ENCODE measurements around the gene NCOA5. TPM values are rescaled to one million over a fixed set of nuclear protein-coding genes. Genes with fewer than 3 reads are reported as not detected.

Gene NCOA5
- total and polyA plus RNA-seq, 8 donors, result 20.6 to 55.0 (median 49.3) TPM

DNA sequence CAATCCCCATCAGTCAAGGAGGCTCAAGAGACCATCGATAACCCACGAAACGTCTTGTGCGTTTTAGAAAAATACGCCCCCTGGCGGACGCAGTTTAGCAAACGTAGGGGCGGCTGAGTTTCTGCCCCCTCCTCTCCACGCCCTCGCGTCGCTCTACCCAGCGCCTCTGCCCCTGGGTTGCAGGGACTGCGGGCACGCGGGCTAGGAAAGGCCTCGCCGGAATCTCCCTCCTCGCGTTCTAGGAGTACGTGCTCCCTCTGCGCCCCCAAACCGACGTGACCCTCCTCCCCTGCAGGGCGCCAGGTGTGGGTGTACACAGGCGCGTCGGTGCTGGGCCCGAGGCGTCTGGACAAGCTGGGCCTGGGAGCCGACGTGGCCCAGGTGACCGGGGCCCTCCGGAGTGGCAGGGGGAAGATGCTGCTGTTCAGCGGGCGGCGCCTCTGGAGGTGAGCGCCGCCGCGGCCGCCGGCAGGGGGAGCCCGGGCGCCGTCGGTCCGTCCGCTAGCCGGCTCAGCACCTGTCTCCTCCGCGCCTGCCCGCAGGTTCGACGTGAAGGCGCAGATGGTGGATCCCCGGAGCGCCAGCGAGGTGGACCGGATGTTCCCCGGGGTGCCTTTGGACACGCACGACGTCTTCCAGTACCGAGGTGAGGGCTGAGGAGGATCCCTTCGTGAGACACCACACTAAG, 75.8 kb downstream of the NCOA5 start:
- intact Hi-C loops (cut with DNase I), result loop anchor here in 1 of 2 donors (5.0 kb wide), 1 partner anchor 73 kb away; the partner anchor contains the start of gene NCOA5
- H3K27ac ChIP-seq, result peak overlapping the region in 1 of 2 donors; percentile 46
- ATAC-seq (peak; percentile 89), DNase-seq (peak in 3 of 4 donors; percentile 22 to 93 (median 32))
- peaks cover 4 to 54% of the 10 kb centered on the region in 2 donors for H3K4me1 ChIP-seq
- H3K9me3 ChIP-seq, result no peaks in the 10 kb centered on the region
- peak overlapping the region in 1 of 2 donors; percentile 21 for H3K4me3 ChIP-seq
- H3K27me3 ChIP-seq, result peaks cover 46 to 94% of the 10 kb centered on the region in 2 donors
- H3K36me3 ChIP-seq, result peaks cover 0 to 9% of the 10 kb centered on the region in 2 donors
- TF ChIP-seq CTCF (IDR thresholded peaks at IDR 0.05), result peak; percentile 70 to 91

DNA sequence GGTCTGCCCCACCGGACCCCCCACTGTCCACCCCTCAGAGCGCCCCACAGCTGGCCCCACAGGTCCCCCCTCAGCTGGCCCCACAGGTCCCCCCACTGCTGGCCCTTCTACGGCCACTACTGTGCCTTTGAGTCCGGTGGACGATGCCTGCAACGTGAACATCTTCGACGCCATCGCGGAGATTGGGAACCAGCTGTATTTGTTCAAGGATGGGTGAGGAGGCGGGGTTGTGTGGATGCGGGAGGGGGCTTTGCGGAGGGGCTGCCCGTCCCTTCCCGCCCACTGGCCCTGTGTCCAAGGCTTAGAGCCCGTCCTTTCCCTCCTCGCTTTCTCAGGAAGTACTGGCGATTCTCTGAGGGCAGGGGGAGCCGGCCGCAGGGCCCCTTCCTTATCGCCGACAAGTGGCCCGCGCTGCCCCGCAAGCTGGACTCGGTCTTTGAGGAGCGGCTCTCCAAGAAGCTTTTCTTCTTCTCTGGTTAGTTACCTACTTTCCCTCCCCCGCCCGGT, 76.4 kb downstream of the NCOA5 start:
- Histone ChIP-seq H3K4me1 (peaks cover 4 to 59% of the 10 kb centered on the region in 2 donors), H3K27ac (peak overlapping the region in 1 of 2 donors; percentile 46), H3K36me3 (peaks cover 0 to 9% of the 10 kb centered on the region in 2 donors), H3K9me3 (no peaks in the 10 kb centered on the region), H3K4me3 (peak overlapping the region in 1 of 2 donors; percentile 21), H3K27me3 (peaks cover 46 to 94% of the 10 kb centered on the region in 2 donors)
- intact Hi-C loops (cut with DNase I), result loop anchor here in 1 of 2 donors (5.0 kb wide), 1 partner anchor 74 kb away; the partner anchor contains the start of gene NCOA5
- no peak for ATAC-seq
- DNase-seq, result peak in 1 of 4 donors; percentile 77
- no peak for TF ChIP-seq CTCF (IDR thresholded peaks at IDR 0.05)

DNA sequence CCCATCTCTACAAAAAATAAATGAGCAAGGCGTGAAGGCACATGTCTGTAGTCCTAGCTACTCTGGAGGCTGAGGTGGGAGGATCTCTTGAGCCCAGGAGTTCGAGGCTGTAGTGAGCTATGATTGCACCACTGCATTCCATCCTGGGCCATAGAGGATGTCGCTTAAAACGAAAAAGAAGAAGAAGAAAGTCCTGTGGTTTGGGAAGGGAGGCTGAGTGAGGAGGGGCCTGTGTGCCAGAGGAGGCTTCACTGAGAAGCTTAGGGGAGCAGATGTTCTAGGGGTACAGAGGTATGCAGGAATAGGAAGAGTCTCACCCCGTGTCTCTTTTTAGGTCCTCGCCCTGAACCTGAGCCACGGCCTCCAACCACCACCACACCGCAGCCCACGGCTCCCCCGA, 76.8 kb downstream of the NCOA5 start:
- H3K36me3 ChIP-seq, result peaks cover 0 to 9% of the 10 kb centered on the region in 2 donors
- H3K27ac ChIP-seq, result peak overlapping the region in 1 of 2 donors; percentile 46
- H3K27me3 ChIP-seq, result peaks cover 46 to 94% of the 10 kb centered on the region in 2 donors
- TF ChIP-seq CTCF (IDR thresholded peaks at IDR 0.05), result no peak
- ATAC-seq (no peak), DNase-seq (no peak)
- intact Hi-C loops (cut with DNase I), result loop anchor here in 1 of 2 donors (5.0 kb wide), 1 partner anchor 74 kb away; the partner anchor contains the start of gene NCOA5
- H3K4me1 ChIP-seq, result peaks cover 4 to 63% of the 10 kb centered on the region in 2 donors
- no peak overlapping the region for H3K4me3 ChIP-seq
- H3K9me3 ChIP-seq, result no peaks in the 10 kb centered on the region

- intact Hi-C loops (cut with DNase I), result loop anchor here in 1 of 2 donors (5.0 kb wide), 1 partner anchor 75 kb away; the partner anchor contains the start of gene NCOA5
- peaks cover 4 to 74% of the 10 kb centered on the region in 2 donors for H3K4me1 ChIP-seq
- DNase-seq, result peak in 2 of 4 donors; percentile 77 to 93
- H3K27ac ChIP-seq, result peak overlapping the region in 1 of 2 donors; percentile 86
- ATAC-seq, result no peak
- H3K9me3 ChIP-seq, result no peaks in the 10 kb centered on the region
- peaks cover 46 to 100% of the 10 kb centered on the region in 2 donors for H3K27me3 ChIP-seq
- peak in 1 of 2 donors; percentile 52 for TF ChIP-seq CTCF (IDR thresholded peaks at IDR 0.05)
- peak overlapping the region in 1 of 2 donors; percentile 37 for H3K4me3 ChIP-seq
- H3K36me3 ChIP-seq, result peaks cover 0 to 9% of the 10 kb centered on the region in 2 donors
These were observed 77.9 kb downstream of the NCOA5 start for GRCh38 chr20:46011631-46012482.

Other genes with a start within 250 kb of the NCOA5 start
- gene ACOT8, start 232.6 kb downstream of the NCOA5 start, total RNA-seq, result 10 to 100 TPM; 23.8 to 28.7 TPM
- gene ACOT8, start 232.6 kb downstream of the NCOA5 start, polyA plus RNA-seq (ENCODE audit: insufficient read length in 6 of 6), result 10 to 100 TPM; 19.3 to 25.1 (median 21.4) TPM
- 1 to 10 TPM; 3.5 to 4.5 TPM for gene ZSWIM3, start 232.3 kb downstream of the NCOA5 start, total RNA-seq
- gene ZSWIM3, start 232.3 kb downstream of the NCOA5 start, polyA plus RNA-seq (ENCODE audit: insufficient read length in 6 of 6), result 1 to 10 TPM; 4.9 to 6.7 (median 5.8) TPM
- 10 to 100 TPM in 1 of 2 donors, 1 to 10 TPM in 1; 9.9 to 10.2 TPM for gene ZSWIM1, start 208.7 kb downstream of the NCOA5 start, total RNA-seq
- gene ZSWIM1, start 208.7 kb downstream of the NCOA5 start, polyA plus RNA-seq (ENCODE audit: insufficient read length in 6 of 6), result 10 to 100 TPM; 13.5 to 14.8 (median 14.0) TPM
- under 1 TPM; 0.70 to 0.89 TPM for gene SPATA25, start 202.3 kb downstream of the NCOA5 start, total RNA-seq
- 1 to 10 TPM; 2.3 to 3.5 (median 3.2) TPM for gene SPATA25, start 202.3 kb downstream of the NCOA5 start, polyA plus RNA-seq (ENCODE audit: insufficient read length in 6 of 6)
- gene NEURL2, start 198.8 kb downstream of the NCOA5 start, total RNA-seq, result 1 to 10 TPM; 4.0 to 4.3 TPM
- 1 to 10 TPM; 3.4 to 5.6 (median 4.6) TPM for gene NEURL2, start 198.8 kb downstream of the NCOA5 start, polyA plus RNA-seq (ENCODE audit: insufficient read length in 6 of 6)
- 100 to 1,000 TPM; 234 to 268 TPM for gene CTSA, start 198.6 kb downstream of the NCOA5 start, total RNA-seq
- gene CTSA, start 198.6 kb downstream of the NCOA5 start, polyA plus RNA-seq (ENCODE audit: insufficient read length in 6 of 6), result 10 to 100 TPM; 68.7 to 78.1 (median 71.0) TPM
- 100 to 1,000 TPM; 162 to 172 TPM for gene PLTP, start 177.8 kb downstream of the NCOA5 start, total RNA-seq
- gene PLTP, start 177.8 kb downstream of the NCOA5 start, polyA plus RNA-seq (ENCODE audit: insufficient read length in 6 of 6), result 10 to 100 TPM; 42.6 to 68.6 (median 54.3) TPM
- 10 to 100 TPM; 26.1 to 33.0 TPM for gene PCIF1, start 155.3 kb downstream of the NCOA5 start, total RNA-seq
- gene PCIF1, start 155.3 kb downstream of the NCOA5 start, polyA plus RNA-seq (ENCODE audit: insufficient read length in 6 of 6), result 10 to 100 TPM; 43.1 to 50.8 (median 45.4) TPM
- 10 to 100 TPM; 15.3 to 23.3 TPM for gene ZNF335, start 117.8 kb downstream of the NCOA5 start, total RNA-seq
- 10 to 100 TPM; 15.3 to 22.7 (median 16.7) TPM for gene ZNF335, start 117.8 kb downstream of the NCOA5 start, polyA plus RNA-seq (ENCODE audit: insufficient read length in 6 of 6)
- 10 to 100 TPM in 1 of 2 donors, 1 to 10 TPM in 1; 2.5 to 25.8 TPM for gene MMP9, start 81.1 kb downstream of the NCOA5 start, total RNA-seq
- gene MMP9, start 81.1 kb downstream of the NCOA5 start, polyA plus RNA-seq (ENCODE audit: insufficient read length in 6 of 6), result under 1 TPM; 0.26 to 0.69 (median 0.52) TPM
- 1 to 10 TPM in 1 of 2 donors, under 1 TPM in 1; 0.71 to 1.5 TPM for gene SLC12A5, start 60.7 kb downstream of the NCOA5 start, total RNA-seq
- 1 to 10 TPM; 1.0 to 2.9 (median 1.5) TPM for gene SLC12A5, start 60.7 kb downstream of the NCOA5 start, polyA plus RNA-seq (ENCODE audit: insufficient read length in 6 of 6)
- 10 to 100 TPM; 22.3 to 27.6 TPM for gene CD40, start 28.4 kb upstream of the NCOA5 start, total RNA-seq
- 10 to 100 TPM; 13.9 to 21.5 (median 18.0) TPM for gene CD40, start 28.4 kb upstream of the NCOA5 start, polyA plus RNA-seq (ENCODE audit: insufficient read length in 6 of 6)
- gene CDH22, start 218.5 kb upstream of the NCOA5 start, total RNA-seq, result under 1 TPM in 1 of 2 donors, not detected in 1; 0.26 TPM
- gene CDH22, start 218.5 kb upstream of the NCOA5 start, polyA plus RNA-seq (ENCODE audit: insufficient read length in 6 of 6), result under 1 TPM in 5 of 6 donors, not detected in 1; 0.06 to 0.13 (median 0.08) TPM